DND-41 (cell line): ENCODE data around the gene SMIM43.
"Not testable (repeated sequence)": the region's sequence is repeated elsewhere in the genome, so short reads cannot be mapped to it uniquely, and the experiment has no call there.

Experiments
- ATAC-seq: fragments of 200-7000 bp; cut with Tn5 transposase; 3 replicates; pipeline ENCODE4 v1.9.1; 2021; ENCODE audit warnings: low read depth; ENCODE audit not compliant: insufficient read depth
- DNase-seq: peaks from one replicate; pipeline ENCODE4 v3.0.0-alpha.2; 2020
- H2AFZ ChIP-seq: 2 replicates; pipeline ENCODE4 v1.6.0; 2012; ENCODE audit warnings: low read depth, low read length
- H3K27ac ChIP-seq: 2 replicates; pipeline ENCODE4 v1.5.1; 2012; ENCODE audit warnings: low read length, inconsistent platforms
- H3K27me3 ChIP-seq: fragments of 200-600 bp; sonication (generic); 2 replicates; pipeline ENCODE4 v1.6.0; 2012; ENCODE audit warnings: low read length, mild to moderate bottlenecking, inconsistent platforms; ENCODE audit not compliant: insufficient read depth, poor library complexity
- H3K36me3 ChIP-seq: 2 replicates; pipeline ENCODE4 v1.5.1; 2012; ENCODE audit warnings: low read length, inconsistent platforms; ENCODE audit not compliant: insufficient read depth
- H3K4me1 ChIP-seq: 2 replicates; pipeline ENCODE4 v1.5.1; 2012; ENCODE audit warnings: mild to moderate bottlenecking, low read length; ENCODE audit not compliant: insufficient read depth
- H3K4me2 ChIP-seq: 2 replicates; pipeline ENCODE4 v1.6.0; 2012; ENCODE audit warnings: mild to moderate bottlenecking, moderate library complexity, low read length, inconsistent platforms; ENCODE audit not compliant: insufficient read depth
- H3K4me3 ChIP-seq, 2 experiments: fragments of 200-600 bp in 1 of 2; shearing (Covaris generic) in 1 of 2; 2 replicates each; pipeline ENCODE4 v1.5.1; 2012 to 2016; ENCODE audit warnings: inconsistent platforms in 2 of 2, low read length in 2 of 2, mild to moderate bottlenecking in 2 of 2, low read depth in 1 of 2, moderate library complexity in 1 of 2
- H3K79me2 ChIP-seq: 2 replicates; pipeline ENCODE4 v1.6.0; 2012; ENCODE audit warnings: low read length, inconsistent platforms; ENCODE audit not compliant: insufficient read depth
- H3K9ac ChIP-seq: 2 replicates; pipeline ENCODE4 v1.6.0; 2012; ENCODE audit warnings: low read depth, mild to moderate bottlenecking, inconsistent platforms, low read length, moderate library complexity
- H3K9me3 ChIP-seq: 2 replicates; pipeline ENCODE4 v1.5.1; 2012; ENCODE audit warnings: low read length, moderate library complexity, mild to moderate bottlenecking, inconsistent platforms; ENCODE audit not compliant: insufficient read depth, severe bottlenecking
- H4K20me1 ChIP-seq: 2 replicates; pipeline ENCODE4 v1.6.0; 2012; ENCODE audit warnings: low read length; ENCODE audit not compliant: insufficient read depth
- CTCF ChIP-seq: IDR thresholded peaks from 2 replicates; pipeline ENCODE4 v1.5.1; 2012; ENCODE audit warnings: borderline replicate concordance, low read length, moderate library complexity, mild to moderate bottlenecking; ENCODE audit not compliant: poor library complexity, severe bottlenecking; ENCODE audit errors: extremely low read depth
- EZH2 ChIP-seq: IDR thresholded peaks from 3 replicates; pipeline ENCODE4 v1.6.1; 2012; ENCODE audit warnings: borderline replicate concordance, low read depth, mild to moderate bottlenecking, moderate library complexity, low read length, inconsistent platforms; ENCODE audit not compliant: severe bottlenecking

Gene SMIM43

GRCh38 chr4:121734571-121734970, 30.4 kb downstream of the SMIM43 start:
- Histone ChIP-seq H3K9ac (no peak overlapping the region), H2AFZ (no peak overlapping the region), H3K4me2 (no peak overlapping the region), H3K9me3 (no peaks in the 10 kb centered on the region), H3K4me1 (no peaks in the 10 kb centered on the region), H4K20me1 (no peaks in the 10 kb centered on the region), H3K79me2 (no peaks in the 10 kb centered on the region), H3K4me3 (no peak overlapping the region), H3K27ac (no peak overlapping the region), H3K36me3 (no peaks in the 10 kb centered on the region), H3K27me3 (no peaks in the 10 kb centered on the region)
- no peak for TF ChIP-seq EZH2
- no peak for DNase-seq
- ATAC-seq = no peak

GRCh38 chr4:121733942-121734341, 31.0 kb downstream of the SMIM43 start:
- H3K4me3 ChIP-seq = no peak overlapping the region
- H3K4me2 ChIP-seq = no peak overlapping the region
- ATAC-seq (no peak), DNase-seq (no peak)
- no peak for TF ChIP-seq CTCF
- TF ChIP-seq EZH2 = no peak
- no peak overlapping the region for H2AFZ ChIP-seq
- H3K27me3 ChIP-seq = no peaks in the 10 kb centered on the region
- H3K4me1 ChIP-seq = no peaks in the 10 kb centered on the region
- no peaks in the 10 kb centered on the region for H3K36me3 ChIP-seq
- no peak overlapping the region for H3K27ac ChIP-seq
- H3K9ac ChIP-seq = no peak overlapping the region
- H4K20me1 ChIP-seq = no peaks in the 10 kb centered on the region
- no peaks in the 10 kb centered on the region for H3K9me3 ChIP-seq
- no peaks in the 10 kb centered on the region for H3K79me2 ChIP-seq

GRCh38 chr4:121729753-121730152, 35.2 kb downstream of the SMIM43 start:
- ATAC-seq, H3K9me3 ChIP-seq: not testable (repeated sequence)

GRCh38 chr4:121728798-121729226, 36.2 kb downstream of the SMIM43 start:
- H3K4me3 ChIP-seq = no peak overlapping the region
- H3K36me3 ChIP-seq = no peaks in the 10 kb centered on the region
- DNase-seq = no peak
- H3K27me3 ChIP-seq = no peaks in the 10 kb centered on the region
- H3K79me2 ChIP-seq = no peaks in the 10 kb centered on the region
- no peak for ATAC-seq
- no peak overlapping the region for H3K9ac ChIP-seq
- no peak overlapping the region for H2AFZ ChIP-seq
- no peak overlapping the region for H3K4me2 ChIP-seq
- no peaks in the 10 kb centered on the region for H3K9me3 ChIP-seq
- H3K4me1 ChIP-seq = no peaks in the 10 kb centered on the region
- no peak overlapping the region for H3K27ac ChIP-seq
- no peaks in the 10 kb centered on the region for H4K20me1 ChIP-seq
- TF ChIP-seq CTCF (no peak), EZH2 (no peak)

More at GRCh38 chr4:121729753-121730152, 35.2 kb downstream of the SMIM43 start:
- not testable (repeated sequence) for H3K27me3 ChIP-seq, H2AFZ ChIP-seq, H3K27ac ChIP-seq, H3K9ac ChIP-seq, DNase-seq, H3K36me3 ChIP-seq, H3K4me3 ChIP-seq, H3K4me1 ChIP-seq, H3K79me2 ChIP-seq, H3K4me2 ChIP-seq, H4K20me1 ChIP-seq
